ENCODE data around the gene ROCK2. TPM values are rescaled to one million over a fixed set of nuclear protein-coding genes. Genes with fewer than 3 reads are reported as not detected.

The ROCK2 gene
- total RNA-seq, 1 donor from 2014 or later: 20.0 TPM

- H3K36me3 ChIP-seq (ENCODE audit: control insufficient read depth, insufficient read depth, low read length): peaks cover 3% of the 10 kb centered on the region
- no peaks in the 10 kb centered on the region for H3K27me3 ChIP-seq (ENCODE audit: control insufficient read depth, insufficient read depth, low read length)
- FAIRE-seq: no peak
- TF ChIP-seq CTCF (IDR thresholded peaks at IDR 0.05; ENCODE audit: insufficient read depth, low read length, severe bottlenecking): no peak
- DNase-seq (ENCODE audit: low read depth): no peak
- H3K4me3 ChIP-seq (ENCODE audit: low read depth, low read length): no peak overlapping the region
Observed at GRCh38 chr2:11222845-11223244, 121.6 kb downstream of the ROCK2 start.

GRCh38 chr2:11220445-11220844, 124.0 kb downstream of the ROCK2 start:
- H3K36me3 ChIP-seq (ENCODE audit: control insufficient read depth, insufficient read depth, low read length): peaks cover 2% of the 10 kb centered on the region
- FAIRE-seq (no peak), DNase-seq (ENCODE audit: low read depth) (no peak)
- TF ChIP-seq CTCF (IDR thresholded peaks at IDR 0.05; ENCODE audit: insufficient read depth, low read length, severe bottlenecking): no peak
- no peaks in the 10 kb centered on the region for H3K27me3 ChIP-seq (ENCODE audit: control insufficient read depth, insufficient read depth, low read length)
- no peak overlapping the region for H3K4me3 ChIP-seq (ENCODE audit: low read depth, low read length)

GRCh38 chr2:11215407-11215806, 129.0 kb downstream of the ROCK2 start:
- no peak for DNase-seq (ENCODE audit: low read depth)
- Histone ChIP-seq H3K36me3 (ENCODE audit: control insufficient read depth, insufficient read depth, low read length) (peaks cover 4% of the 10 kb centered on the region), H3K27me3 (ENCODE audit: control insufficient read depth, insufficient read depth, low read length) (no peaks in the 10 kb centered on the region), H3K4me3 (ENCODE audit: low read depth, low read length) (no peak overlapping the region)
- FAIRE-seq: no peak
- no peak for TF ChIP-seq CTCF (IDR thresholded peaks at IDR 0.05; ENCODE audit: insufficient read depth, low read length, severe bottlenecking)

GRCh38 chr2:11214770-11215169, 129.7 kb downstream of the ROCK2 start:
- Histone ChIP-seq H3K36me3 (ENCODE audit: control insufficient read depth, insufficient read depth, low read length) (peaks cover 3% of the 10 kb centered on the region), H3K4me3 (ENCODE audit: low read depth, low read length) (no peak overlapping the region), H3K27me3 (ENCODE audit: control insufficient read depth, insufficient read depth, low read length) (no peaks in the 10 kb centered on the region)
- FAIRE-seq (no peak), DNase-seq (ENCODE audit: low read depth) (no peak)
- TF ChIP-seq CTCF (IDR thresholded peaks at IDR 0.05; ENCODE audit: insufficient read depth, low read length, severe bottlenecking): no peak

- FAIRE-seq: no peak
Observed at GRCh38 chr2:11213975-11214374, 130.5 kb downstream of the ROCK2 start.

More at GRCh38 chr2:11213975-11214374, 130.5 kb downstream of the ROCK2 start:
- no peak for DNase-seq (ENCODE audit: low read depth)
- no peak for TF ChIP-seq CTCF (IDR thresholded peaks at IDR 0.05; ENCODE audit: insufficient read depth, low read length, severe bottlenecking)
- peaks cover 3% of the 10 kb centered on the region for H3K36me3 ChIP-seq (ENCODE audit: control insufficient read depth, insufficient read depth, low read length)
- no peaks in the 10 kb centered on the region for H3K27me3 ChIP-seq (ENCODE audit: control insufficient read depth, insufficient read depth, low read length)
- H3K4me3 ChIP-seq (ENCODE audit: low read depth, low read length): no peak overlapping the region

Data from bronchial epithelial cell (primary cell).